Measurements from ENCODE around the gene OTULIN.

Gene OTULIN

GRCh38 chr5:14732991-14733390 lies 68.5 kb downstream of the OTULIN start:
- no peak for TF ChIP-seq CTCF (IDR thresholded peaks at IDR 0.05; ENCODE audit: low read length)

GRCh38 chr5:14733661-14734060 lies 69.1 kb downstream of the OTULIN start:
- Histone ChIP-seq H3K9me2 (ENCODE audit: low read depth, low read length) (no peaks in the 10 kb centered on the region), H3K4me1 (ENCODE audit: insufficient read depth, low read length, severe bottlenecking) (peaks cover 13% of the 10 kb centered on the region), H2AFZ (ENCODE audit: low read length) (no peak overlapping the region), H3K27ac (ENCODE audit: low read depth, low read length, poor library complexity, severe bottlenecking) (no peak overlapping the region), H3K27me3 (ENCODE audit: insufficient read depth, low read length) (no peaks in the 10 kb centered on the region), H3K9me3 (ENCODE audit: low read length) (no peaks in the 10 kb centered on the region), H3K9ac (ENCODE audit: low read length) (no peak overlapping the region), H3F3A (ENCODE audit: insufficient read depth, low read length) (no peaks in the 10 kb centered on the region), H3K79me2 (ENCODE audit: insufficient read depth, low read length) (no peaks in the 10 kb centered on the region), H3K36me3 (ENCODE audit: insufficient read depth, low read length) (peaks cover 10% of the 10 kb centered on the region; the same call in 1 of the 2 replicates), H3K4me3 (ENCODE audit: low read depth, low read length, poor library complexity, severe bottlenecking) (no peak overlapping the region), H4K20me1 (ENCODE audit: insufficient read depth, low read length) (no peaks in the 10 kb centered on the region), H3K4me2 (ENCODE audit: low read length) (no peak overlapping the region)
- TF ChIP-seq EZH2 (IDR thresholded peaks at IDR 0.05; ENCODE audit: borderline replicate concordance, low read length) (no peak), CTCF (IDR thresholded peaks at IDR 0.05; ENCODE audit: low read length) (no peak)

More at GRCh38 chr5:14732991-14733390, 68.5 kb downstream of the OTULIN start:
- H3K9me2 ChIP-seq (ENCODE audit: low read depth, low read length) = no peaks in the 10 kb centered on the region
- no peak overlapping the region for H3K9ac ChIP-seq (ENCODE audit: low read length)
- no peaks in the 10 kb centered on the region for H3K9me3 ChIP-seq (ENCODE audit: low read length)
- H3K79me2 ChIP-seq (ENCODE audit: insufficient read depth, low read length) = no peaks in the 10 kb centered on the region
- H3K36me3 ChIP-seq (ENCODE audit: insufficient read depth, low read length) = peaks cover 7% of the 10 kb centered on the region; the same call in 1 of the 2 replicates
- H2AFZ ChIP-seq (ENCODE audit: low read length) = no peak overlapping the region
- H3K4me1 ChIP-seq (ENCODE audit: insufficient read depth, low read length, severe bottlenecking) = peaks cover 13% of the 10 kb centered on the region
- no peak overlapping the region for H3K4me2 ChIP-seq (ENCODE audit: low read length)
- no peak overlapping the region for H3K4me3 ChIP-seq (ENCODE audit: low read depth, low read length, poor library complexity, severe bottlenecking)
- no peaks in the 10 kb centered on the region for H3K27me3 ChIP-seq (ENCODE audit: insufficient read depth, low read length)
- no peaks in the 10 kb centered on the region for H3F3A ChIP-seq (ENCODE audit: insufficient read depth, low read length)
- H4K20me1 ChIP-seq (ENCODE audit: insufficient read depth, low read length) = no peaks in the 10 kb centered on the region
- no peak overlapping the region for H3K27ac ChIP-seq (ENCODE audit: low read depth, low read length, poor library complexity, severe bottlenecking)

- Histone ChIP-seq H3K36me3 (ENCODE audit: insufficient read depth, low read length) (peaks cover 13% of the 10 kb centered on the region; the same call in 1 of the 2 replicates), H3F3A (ENCODE audit: insufficient read depth, low read length) (no peaks in the 10 kb centered on the region), H3K4me1 (ENCODE audit: insufficient read depth, low read length, severe bottlenecking) (peaks cover 13% of the 10 kb centered on the region), H3K9ac (ENCODE audit: low read length) (no peak overlapping the region), H3K9me2 (ENCODE audit: low read depth, low read length) (no peaks in the 10 kb centered on the region), H4K20me1 (ENCODE audit: insufficient read depth, low read length) (no peaks in the 10 kb centered on the region), H3K4me2 (ENCODE audit: low read length) (no peak overlapping the region), H3K9me3 (ENCODE audit: low read length) (no peaks in the 10 kb centered on the region), H3K27ac (ENCODE audit: low read depth, low read length, poor library complexity, severe bottlenecking) (no peak overlapping the region), H2AFZ (ENCODE audit: low read length) (no peak overlapping the region), H3K27me3 (ENCODE audit: insufficient read depth, low read length) (no peaks in the 10 kb centered on the region), H3K79me2 (ENCODE audit: insufficient read depth, low read length) (no peaks in the 10 kb centered on the region), H3K4me3 (ENCODE audit: low read depth, low read length, poor library complexity, severe bottlenecking) (no peak overlapping the region)
- TF ChIP-seq CTCF (IDR thresholded peaks at IDR 0.05; ENCODE audit: low read length) (no peak), EZH2 (IDR thresholded peaks at IDR 0.05; ENCODE audit: borderline replicate concordance, low read length) (no peak)
Measured at GRCh38 chr5:14734396-14734795, 69.9 kb downstream of the OTULIN start.
